Forelimb muscle (tissue), 1 donor: ENCODE results near the gene FKBP1B. TPM values are rescaled to one million over a fixed set of nuclear protein-coding genes. Genes with fewer than 3 reads are reported as not detected.
"Not testable (repeated sequence)": the region's sequence is repeated elsewhere in the genome, so short reads cannot be mapped to it uniquely, and the experiment has no call there.

Experiments
- DNase-seq: peaks from one replicate; pipeline ENCODE4 v3.0.0-alpha.2; 2013; ENCODE audit warnings: low read depth
- polyA plus RNA-seq: library from polyadenylated mRNA; unstranded; fragments of 120-200 nt; gene quantifications from one replicate; pipeline ENCODE4 v1.2.1, GENCODE V29; 2013; ENCODE audit not compliant: insufficient read length

The FKBP1B gene
- polyA plus RNA-seq, 1 donor: 2.3 TPM

DNA sequence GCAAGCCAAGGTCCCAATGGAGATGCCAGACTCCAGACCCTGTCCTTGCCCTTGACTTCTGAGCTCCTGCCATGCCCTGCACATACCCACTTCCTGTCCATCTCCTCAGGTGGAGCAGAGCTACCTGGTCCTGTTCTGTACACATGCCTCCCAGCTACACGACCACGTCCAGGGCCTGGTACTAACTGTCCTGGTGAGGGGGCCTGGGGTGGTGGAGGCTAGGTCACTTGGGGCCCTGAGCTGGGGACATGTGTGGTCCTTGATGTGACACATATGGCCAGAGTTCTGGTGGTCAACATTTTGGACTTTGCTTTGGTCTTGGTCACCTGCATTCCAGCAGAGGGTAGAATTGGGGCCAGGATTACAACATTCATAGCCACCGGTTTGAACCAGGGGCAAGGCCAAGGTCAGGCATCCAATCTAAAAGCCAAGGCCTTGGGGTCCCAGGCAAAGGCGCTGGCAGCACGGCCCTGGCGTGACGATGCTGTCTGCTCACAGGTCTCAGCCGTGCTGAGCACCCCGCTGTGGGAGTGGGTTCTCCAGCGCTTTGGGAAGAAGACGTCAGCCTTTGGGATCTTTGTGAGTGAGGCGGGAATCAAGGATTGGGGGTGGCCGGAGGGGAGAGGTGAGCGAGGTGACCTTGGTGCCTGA, 27.1 kb upstream of the FKBP1B start:
- no peak for DNase-seq

DNA sequence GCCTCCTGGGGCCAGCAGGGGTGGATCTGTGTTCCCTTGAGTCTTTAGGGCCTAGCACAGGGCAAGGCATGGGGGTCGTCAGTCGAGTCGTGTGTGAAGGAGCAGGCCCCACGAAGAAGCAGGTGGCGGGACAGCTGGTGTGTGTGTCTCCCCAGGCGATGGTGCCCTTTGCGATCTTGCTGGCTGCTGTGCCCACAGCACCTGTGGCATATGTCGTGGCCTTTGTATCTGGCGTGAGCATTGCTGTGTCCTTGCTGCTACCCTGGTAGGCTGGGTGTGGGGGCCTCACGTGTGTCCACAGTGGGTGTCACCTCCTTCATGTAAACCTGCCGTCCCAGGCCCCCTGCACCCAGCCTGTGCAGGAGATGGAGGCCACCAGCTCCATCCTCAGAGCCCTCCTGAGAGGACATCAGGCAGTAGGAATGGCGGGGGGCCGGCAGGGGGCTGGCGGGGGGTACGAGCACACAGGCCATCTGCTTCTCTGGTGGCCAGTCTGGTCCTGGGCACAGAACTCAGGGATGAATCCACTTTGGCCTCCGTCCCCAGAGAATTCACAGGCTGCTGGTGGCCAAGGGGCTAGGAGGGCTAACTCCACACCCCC, 26.5 kb upstream of the FKBP1B start:
- DNase-seq: no peak

DNA sequence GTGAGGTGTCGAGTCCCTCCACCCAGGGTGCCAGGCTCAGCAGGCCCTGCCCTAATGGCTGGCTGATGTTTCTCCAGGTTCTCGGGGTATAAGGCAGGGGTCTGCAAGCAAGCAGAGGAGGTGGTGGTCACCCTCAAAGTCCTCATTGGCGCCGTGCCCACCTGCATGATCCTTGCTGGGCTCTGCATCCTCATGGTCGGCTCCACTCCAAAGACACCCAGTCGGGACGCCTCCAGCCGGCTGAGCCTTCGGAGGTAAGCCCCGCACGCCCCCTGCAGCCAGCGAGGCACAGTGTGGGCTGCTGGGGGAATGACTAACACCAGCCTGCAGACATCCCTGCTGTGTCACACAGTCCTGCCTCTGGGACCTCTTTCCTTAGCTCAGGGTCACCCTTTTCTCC, 25.5 kb upstream of the FKBP1B start:
- no peak for DNase-seq

DNA sequence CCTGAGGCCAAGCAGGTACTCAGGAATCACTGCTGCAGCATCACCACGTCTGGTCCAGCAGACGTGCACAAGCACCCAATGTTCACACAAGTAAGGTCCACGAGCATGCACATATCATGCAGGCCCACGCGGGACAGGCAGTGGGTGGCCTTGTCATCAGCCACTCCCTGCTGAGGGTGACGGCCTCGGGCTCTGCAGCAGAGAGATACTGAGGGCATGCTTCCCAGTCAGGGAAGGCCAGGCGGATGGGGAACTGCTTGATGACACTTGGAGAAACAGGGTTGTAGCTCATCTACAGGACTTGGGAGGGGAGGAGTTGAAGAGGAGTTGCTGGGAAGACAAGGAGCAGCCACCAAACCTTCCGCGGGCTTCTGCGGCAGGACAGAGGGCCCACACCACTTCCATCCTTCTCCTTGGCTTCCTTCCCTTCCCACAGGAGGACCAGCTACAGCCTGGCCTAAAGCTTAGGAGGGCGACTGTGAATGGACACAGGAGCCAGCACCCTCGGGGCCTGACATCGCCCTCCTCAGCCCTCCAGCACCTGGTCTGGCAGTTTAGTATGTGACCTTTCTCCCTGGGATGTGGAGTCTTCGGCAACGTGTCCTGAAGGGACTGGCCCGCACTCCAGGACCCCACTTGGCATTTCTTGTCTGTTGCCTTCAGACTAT, 24.4 kb upstream of the FKBP1B start:
- no peak for DNase-seq

DNA sequence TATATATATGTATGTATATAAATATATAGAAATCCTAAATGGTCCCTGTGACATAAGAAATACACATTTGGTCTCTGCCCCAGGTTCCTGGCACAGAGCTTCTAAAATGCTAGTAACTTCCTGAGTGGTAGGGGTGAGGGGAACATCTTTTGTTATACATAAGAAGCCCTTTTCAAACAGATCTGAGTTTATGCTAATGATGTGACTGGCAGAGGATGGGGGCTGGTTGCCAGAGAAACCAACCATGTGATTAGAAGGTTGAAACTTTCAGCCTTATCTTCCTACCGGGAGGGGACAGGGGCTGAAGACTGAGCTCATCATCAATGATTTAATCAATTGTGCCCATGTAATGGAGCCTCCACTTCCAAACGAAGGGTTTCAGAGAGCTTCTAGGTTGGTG, 23.3 kb upstream of the FKBP1B start:
- no peak for DNase-seq

DNA sequence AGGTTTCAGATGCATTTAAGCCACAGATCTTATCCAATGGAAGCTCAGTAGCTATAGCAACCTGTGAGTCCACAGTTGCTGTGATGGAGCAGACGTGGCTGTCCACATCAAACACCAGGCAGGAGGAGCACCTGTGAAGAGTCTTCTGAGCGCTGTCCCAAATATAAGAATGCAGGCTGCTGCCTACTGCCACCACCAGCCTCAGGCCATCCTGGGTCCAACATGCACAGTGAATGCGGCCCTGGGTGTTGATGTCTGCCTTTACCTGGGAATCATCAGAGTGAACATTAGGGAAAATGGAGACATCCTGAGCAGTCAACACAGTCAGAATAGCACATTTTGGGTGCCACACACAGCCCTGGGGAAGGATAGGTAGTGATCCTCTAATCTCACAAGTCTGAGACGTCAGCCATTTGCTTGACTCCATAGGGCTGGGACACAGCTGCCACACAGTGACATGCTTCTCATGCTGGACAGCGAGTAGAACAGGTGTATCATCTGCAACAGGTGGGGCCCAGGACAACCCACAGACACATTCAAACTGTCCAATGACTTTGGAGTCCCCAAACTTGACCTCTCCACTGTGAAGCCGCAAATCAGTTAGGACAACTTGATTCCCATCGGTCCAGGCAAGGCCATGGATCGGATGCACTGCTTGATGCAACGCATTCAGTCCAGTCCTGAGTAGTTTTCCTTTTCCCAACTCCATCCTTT, 10.6 kb upstream of the FKBP1B start:
- no peak for DNase-seq

DNA sequence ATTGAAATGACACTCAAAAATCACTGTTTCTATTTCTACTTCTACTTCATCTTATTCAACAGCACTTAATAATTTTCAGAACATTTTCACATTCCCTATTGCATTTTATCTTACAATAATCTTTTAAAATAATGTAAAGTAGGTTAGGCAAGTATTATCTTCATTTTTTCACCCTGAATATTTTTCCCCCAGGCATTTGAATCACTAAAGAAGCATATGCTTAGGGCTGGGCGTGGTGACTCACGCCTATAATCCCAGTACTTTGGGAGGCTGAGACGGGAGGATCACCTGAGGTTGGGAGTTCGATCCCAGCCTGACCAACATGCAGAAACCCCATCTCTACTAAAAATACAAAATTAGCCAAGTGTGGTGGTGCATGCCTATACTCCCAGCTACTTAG, 9.0 kb upstream of the FKBP1B start:
- no peak for DNase-seq

DNA sequence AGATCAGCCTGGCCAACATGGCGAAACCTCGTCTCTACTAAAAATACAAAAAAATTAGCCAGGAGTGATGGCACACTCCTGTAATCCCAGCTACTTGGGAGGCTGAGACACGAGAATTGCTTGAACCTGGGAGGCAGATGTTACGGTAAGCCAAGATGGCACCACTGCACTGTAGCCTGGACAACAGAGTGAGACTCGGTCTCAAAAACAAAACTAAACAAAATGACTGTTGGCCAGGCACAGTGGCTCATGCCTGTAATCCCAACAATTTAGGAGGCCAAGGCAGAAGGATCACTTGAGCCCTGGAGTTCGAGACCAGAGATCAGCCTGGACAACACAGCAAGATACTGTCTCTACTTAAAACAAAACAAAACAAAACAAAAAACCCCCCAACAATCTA, 6.4 kb upstream of the FKBP1B start:
- DNase-seq: not testable (repeated sequence)

DNA sequence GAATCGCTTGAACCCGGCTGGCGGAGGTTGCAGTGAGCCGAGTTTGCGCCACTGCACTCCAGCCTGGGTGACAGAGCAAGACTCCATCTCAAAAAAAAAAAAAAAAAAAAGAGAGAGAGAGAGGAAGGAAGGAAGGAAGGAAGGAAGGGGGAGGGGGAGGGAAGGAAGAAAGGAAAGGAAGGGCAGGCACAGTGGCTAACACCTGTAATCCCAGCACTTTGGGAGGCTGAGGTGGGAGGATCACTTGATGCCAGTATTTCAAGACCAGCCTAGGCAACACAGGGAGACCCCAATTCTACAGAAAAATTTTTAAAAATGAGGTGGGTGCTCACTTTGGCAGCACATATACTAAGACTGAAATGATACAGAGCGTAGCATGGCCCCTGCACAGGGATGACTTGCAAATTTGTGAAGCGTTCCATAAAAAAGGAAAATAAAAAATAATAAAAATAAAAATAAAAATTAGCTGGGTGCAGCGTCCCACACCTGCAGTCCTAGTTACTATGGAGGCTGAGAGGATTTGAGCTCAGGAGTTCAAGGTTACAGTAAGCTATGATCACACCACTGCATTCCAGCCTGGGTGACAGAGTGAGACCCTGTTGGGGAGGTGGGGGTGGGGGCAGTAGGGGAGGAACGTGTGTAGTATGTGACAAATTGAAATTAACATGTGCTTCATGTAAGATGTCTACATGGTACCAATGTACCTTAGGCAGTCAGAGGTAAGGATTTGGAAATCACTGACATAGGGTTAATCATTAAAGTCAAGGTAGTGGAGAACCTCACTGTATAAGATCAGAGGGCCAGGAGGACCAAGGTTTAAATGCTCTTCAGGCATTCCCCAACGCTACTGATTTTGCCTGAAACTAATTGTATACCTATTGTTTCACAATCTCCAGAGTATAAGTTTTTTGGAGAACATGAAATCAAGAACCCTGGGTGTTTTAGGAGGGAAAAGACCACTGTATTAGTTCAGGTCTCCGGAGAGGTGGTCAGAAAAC, 3.7 kb upstream of the FKBP1B start:
- DNase-seq: no peak

DNA sequence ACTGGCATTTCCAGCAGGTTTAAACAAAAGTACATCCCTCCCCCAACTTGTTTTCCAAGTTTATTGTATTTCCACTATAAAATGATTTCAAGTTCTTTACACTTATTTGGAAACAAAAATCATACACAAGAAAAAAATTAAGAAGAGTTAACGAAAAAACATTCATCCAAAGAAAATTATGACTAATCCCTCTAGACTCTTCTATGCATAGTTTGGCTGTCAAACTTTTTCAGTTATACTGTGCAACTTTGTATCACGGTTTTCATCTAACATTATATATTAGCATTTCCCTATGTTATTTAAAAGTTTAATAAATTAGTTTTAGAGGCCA, 3.0 kb upstream of the FKBP1B start:
- no peak for DNase-seq

DNA sequence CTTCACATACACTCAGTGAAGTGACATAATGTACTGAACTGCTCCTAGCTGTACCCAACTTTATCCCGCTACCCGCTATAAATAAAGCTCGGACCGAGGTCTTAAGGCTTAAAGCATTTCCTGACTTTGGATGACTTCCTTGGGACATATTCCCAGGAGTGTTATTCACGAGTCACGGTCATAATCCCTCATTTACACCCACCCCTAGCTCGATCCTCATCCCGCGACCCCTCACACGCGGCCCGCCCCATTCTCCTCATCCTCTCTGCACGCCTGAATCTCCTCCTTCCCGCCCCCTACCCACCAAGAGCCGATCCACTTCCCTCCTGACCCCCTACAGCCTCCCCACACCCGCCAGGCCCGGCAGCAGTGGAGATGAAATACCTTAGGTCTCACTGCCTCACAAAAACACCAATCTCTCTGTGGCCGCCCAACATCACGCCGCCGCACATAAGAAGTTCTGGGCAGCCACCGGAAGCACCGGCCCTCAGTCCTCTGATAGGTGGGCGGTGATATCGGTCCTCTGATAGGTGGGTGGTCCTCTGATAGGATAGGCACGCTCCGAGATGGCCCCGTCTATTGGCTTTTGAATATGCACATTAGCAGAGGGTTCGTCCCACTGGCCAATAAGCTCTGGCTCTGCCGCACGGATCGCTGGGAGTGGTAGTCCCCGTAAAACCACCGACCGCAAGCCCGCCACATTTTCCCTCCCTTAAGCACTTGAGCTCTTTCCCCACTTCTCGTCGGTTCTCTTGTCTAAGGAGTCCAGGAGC, 2.4 kb upstream of the FKBP1B start, which contains the start of gene WDCP:
WDCP (minus strand) TSS at position 462 of the 773 bp plus-strand sequence. CDS start 7,897 bp downstream, outside the sequence.
- DNase-seq: peak; percentile 97

DNA sequence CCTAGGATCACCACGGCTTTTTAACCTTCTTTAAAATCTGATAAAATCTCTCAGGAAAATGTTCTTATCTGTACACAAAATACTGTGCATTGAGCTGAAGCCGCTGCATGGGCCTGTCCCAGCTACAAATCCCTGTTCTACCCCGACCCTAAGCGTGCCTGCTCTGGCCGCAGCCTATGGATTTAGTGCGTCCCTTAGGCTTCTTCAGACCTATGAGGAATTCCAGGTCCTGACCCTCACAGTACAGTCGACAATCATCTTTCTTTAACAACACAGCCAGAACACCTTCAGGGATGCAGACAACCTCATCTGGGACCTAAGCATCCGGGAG, 1.9 kb upstream of the FKBP1B start:
- no peak for DNase-seq

DNA sequence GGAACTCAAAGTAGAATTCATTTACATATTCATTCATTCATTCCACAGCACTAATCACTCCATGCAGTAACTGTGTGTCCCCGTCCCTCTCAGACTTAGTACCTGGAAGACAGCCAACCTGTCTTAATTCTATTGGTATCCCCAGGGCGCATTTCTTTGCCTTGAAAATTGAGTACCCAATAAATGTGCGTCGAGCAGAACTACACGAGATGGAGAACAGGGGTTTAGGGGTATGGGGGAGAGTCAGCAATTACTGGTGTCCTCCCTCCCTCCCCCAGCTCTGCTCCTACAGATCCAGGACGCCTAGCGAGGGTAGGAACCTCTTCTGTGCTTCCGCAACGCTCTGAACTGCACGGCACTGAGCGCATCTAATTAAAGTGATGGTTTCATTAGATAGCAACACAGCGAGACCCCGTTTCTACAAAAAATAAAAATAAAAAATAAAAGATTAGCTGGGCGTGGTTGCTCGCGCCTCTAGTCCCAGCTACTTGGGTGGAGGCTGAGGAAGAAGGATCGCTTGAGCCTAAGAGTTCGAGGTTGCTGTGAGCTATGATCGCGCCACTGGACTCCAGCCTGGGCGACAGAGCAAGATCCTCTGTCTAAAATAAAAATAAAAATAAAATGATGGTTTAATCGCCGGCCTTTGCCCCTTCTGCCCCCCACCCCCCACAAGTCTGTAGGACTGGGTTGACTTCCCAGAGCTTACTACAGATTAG, 614 bp upstream of the FKBP1B start:
- no peak for DNase-seq

DNA sequence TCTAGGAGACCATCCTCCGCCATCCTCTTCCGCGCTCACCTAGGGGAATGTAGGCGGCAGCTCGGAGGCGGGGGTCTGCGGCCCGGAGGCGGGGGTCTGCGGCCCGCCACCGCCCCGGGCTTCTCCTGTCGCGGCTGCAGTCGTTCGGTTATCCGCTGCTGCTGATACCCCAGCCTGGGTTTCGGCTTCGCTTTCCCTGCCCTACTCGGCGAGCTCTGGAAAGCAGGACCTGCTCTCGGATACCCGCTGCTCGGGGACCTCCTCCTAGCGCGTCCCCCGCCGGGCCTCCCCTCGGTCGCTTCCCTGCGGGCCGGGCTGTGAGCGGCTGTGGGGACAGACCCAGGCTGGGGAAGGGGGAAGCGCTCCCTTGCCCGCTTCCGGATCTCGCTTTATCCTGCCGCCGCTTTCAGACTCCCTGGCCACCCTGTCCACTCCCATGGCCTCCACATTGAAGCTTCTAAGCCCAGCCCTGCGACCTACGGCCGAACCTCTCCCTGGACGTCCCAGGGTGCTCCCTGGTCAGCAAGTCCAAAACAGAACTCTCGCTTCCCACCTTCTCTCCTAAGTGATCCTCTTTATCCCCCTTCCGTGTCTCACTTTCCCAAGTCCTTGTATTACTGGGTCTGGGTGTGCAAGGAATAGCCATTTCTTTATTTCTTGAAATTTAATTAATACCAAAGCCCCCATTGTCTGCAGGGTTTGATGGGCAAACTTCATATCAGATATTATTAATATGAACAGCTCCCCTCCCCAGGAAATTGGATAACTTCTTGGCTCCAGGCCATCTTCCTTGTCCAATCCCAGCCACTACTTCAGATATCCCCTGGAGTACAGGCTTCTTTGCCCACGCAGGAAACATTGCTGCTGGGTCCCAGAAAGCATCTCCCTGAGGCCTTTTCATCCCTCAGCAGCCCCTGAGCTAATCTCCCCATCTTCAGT, 769 bp downstream of the FKBP1B start:
- DNase-seq: no peak

DNA sequence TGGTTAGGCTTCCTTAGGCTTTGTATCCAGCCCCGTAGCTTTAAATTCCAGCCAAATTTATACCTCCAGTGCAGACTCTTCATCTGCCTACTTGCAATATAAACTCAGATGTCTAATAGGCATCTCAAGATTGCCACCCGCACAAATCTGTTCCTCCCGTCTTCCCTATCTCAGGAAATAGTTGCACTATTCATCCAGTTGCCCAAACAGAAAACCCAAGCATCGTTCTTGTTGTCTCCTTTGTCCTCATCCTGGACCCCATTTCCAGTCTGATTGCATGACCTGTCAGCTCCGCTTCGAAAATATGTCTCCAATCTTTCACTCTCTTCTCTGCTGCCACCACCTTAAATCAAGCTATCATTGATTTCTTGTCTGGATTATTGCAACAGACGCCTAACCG, 2.3 kb downstream of the FKBP1B start:
- DNase-seq: no peak

DNA sequence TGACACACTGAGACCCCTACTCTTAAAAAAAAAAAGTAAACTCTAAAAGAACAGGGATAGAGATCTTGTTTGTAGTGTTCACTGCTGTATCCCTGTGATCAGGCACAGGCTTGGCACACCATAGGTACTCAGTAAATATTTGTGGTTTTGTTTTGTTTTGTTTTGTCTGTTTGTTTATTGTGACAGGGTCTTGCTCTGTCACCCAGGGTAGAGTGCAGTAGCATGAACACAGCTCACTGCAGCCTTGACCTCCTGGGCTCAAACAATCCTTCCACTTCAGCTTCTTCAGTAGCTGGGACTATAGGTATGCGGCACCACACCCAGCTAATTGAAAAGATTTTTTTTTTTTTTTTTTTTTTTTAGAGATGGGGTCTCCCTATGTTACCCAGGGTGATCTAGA, 3.4 kb downstream of the FKBP1B start:
- DNase-seq: no peak

DNA sequence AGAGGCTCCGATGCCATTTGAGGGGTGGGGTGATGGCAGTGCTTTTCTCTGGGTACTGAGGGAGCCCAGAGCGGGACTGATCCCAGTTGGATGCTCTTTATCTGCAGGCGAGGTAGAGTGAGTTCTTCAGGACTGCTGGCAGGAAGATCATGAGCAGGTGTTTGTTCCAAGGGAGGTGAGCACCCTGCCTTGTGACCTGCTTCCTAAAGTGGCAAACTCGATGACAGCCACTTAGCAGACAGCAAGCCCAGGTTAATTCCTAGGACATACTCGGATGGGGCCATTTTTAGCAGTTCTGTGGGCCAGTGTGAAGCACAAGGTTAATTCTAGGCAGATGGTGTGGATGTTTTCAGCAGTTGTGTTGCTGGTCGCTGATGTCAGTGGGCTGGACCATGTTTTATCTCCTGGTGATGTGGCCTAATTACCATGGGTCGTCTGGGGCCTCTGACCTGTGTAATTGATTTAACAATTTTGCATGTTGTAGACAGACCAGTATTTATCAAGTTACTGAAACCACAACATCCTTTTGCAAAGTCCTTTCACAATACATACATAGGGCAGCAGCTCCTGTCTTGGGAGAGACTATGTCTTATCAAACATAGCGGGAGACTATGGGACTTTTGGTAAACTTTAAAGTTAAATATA, 4.9 kb downstream of the FKBP1B start:
- no peak for DNase-seq

DNA sequence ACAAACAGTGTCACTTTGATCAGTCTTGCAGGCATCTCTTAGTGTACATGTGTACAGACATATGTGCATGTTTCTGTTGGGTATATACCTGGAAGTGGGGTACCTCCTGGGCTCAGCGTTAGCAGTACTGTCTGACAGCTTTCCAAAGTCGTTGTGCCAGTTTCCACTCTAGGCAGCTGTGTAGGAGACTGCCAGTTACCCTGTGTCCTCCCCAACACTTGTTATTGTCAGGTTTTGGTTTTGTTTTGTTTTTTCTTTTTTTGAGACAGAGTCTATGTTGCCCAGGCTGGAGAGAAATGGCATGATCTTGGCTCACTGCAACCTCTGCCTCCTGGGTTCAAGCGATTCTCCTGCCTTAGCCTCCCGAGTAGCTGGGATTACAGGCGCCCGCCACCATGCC, 6.2 kb downstream of the FKBP1B start:
- no peak for DNase-seq
